Heart right ventricle (tissue), 16 donors: Measurements from ENCODE around the gene STK11. TPM values are rescaled to one million over a fixed set of nuclear protein-coding genes. Genes with fewer than 3 reads are reported as not detected.

Experiments used
- ATAC-seq, 8 donors: fragments of 200-7000 bp; cut with Tn5 transposase; one replicate each; pipeline ENCODE4 v1.9.1; 2020; ENCODE audit warnings: mild to moderate bottlenecking in 8 of 8, moderate library complexity in 8 of 8, moderate number of reproducible peaks in 1 of 8
- DNase-seq, 2 donors: peaks; one replicate each; pipeline ENCODE4 v3.0.0-alpha.2; 2020
- H3K27ac ChIP-seq, 10 donors: fragments of 200-600 bp; sonication (generic) in 2 of 10; one replicate each; pipeline versions ENCODE4 v1.5.0 to v1.8.0; 2020 to 2022; ENCODE audit warnings: mild to moderate bottlenecking in 3 of 10
- H3K27me3 ChIP-seq, 7 donors: fragments of 200-600 bp; one replicate each; pipeline ENCODE4 v1.8.0; 2021 to 2022; ENCODE audit warnings: mild to moderate bottlenecking in 2 of 7
- H3K36me3 ChIP-seq, 9 donors: fragments of 200-600 bp; sonication (generic) in 1 of 9; one replicate each; pipeline versions ENCODE4 v1.5.0 to v1.8.0; 2020 to 2022; ENCODE audit warnings: mild to moderate bottlenecking in 2 of 9
- H3K4me1 ChIP-seq, 9 donors: fragments of 200-600 bp; sonication (generic) in 1 of 9; one replicate each; pipeline versions ENCODE4 v1.5.0 to v1.8.0; 2020 to 2022; ENCODE audit warnings: mild to moderate bottlenecking in 4 of 9
- H3K4me3 ChIP-seq, 10 donors: fragments of 200-600 bp; sonication (generic) in 2 of 10; one replicate each; pipeline versions ENCODE4 v1.5.0 to v1.8.0; 2020 to 2022; ENCODE audit warnings: mild to moderate bottlenecking in 7 of 10, moderate library complexity in 2 of 10
- H3K9me3 ChIP-seq, 11 donors: fragments of 200-600 bp in 10 of 11; sonication (generic) in 2 of 11; one replicate each; pipeline versions ENCODE4 v1.5.0 to v1.8.0; 2013 to 2022; ENCODE audit warnings: mild to moderate bottlenecking in 2 of 11, control low read depth in 1 of 11, moderate library complexity in 1 of 11
- CTCF ChIP-seq, 9 donors: fragments of 200-600 bp; sonication (generic) in 2 of 9; IDR thresholded peaks; one replicate each; pipeline versions ENCODE4 v1.5.0 to v1.8.0; 2021 to 2022; ENCODE audit warnings: antibody characterized with exemption in 9 of 9, mild to moderate bottlenecking in 5 of 9, moderate library complexity in 1 of 9
- WGBS, 2 donors: extraction: QIAGEN DNeasy Blood & Tissue Kit; methylation state at CpG; one replicate each; pipeline ENCODE4 v1.1.7; 2013; ENCODE audit warnings: inconsistent platforms in 1 of 2; 5-methylcytosine and 5-hydroxymethylcytosine counted together
- intact Hi-C, 10 donors: fragments of 100-400 bp; cut with DNase I; formaldehyde crosslinking; loops; one replicate each; pipeline versions ENCODE4 v1.11.1 to v1.14.2; 2022
- polyA plus RNA-seq, 2 donors: library from polyadenylated mRNA; stranded (reverse); fragments of 200-250 nt; gene quantifications; one replicate each; pipeline ENCODE4 v1.2.3, GENCODE V29; 2013
- total RNA-seq, 10 donors: library from RNA; stranded (reverse); fragmentation: NEBNext Ultra II Directional in 3 of 10; extraction: Animal tissue kit (Norgen Biotek cat#: 25700) in 3 of 10; gene quantifications; one replicate each; pipeline versions ENCODE4 v1.2.1 to v1.2.4, GENCODE V29; 2021 to 2023
- donor health status: Arrhythmogenic right ventricular cardiomyopathy.
- donor health status: ischemic (EF 13 %, LVEDD 7.1; RV severe dilation, severe dysfunction).
- donor health status: healthy with polysubstance abuse.
- donor health status: DM: no; HTN: yes; CAD: no.
- donor health status: DM: no; HTN: no; CAD: no.
- donor health status: ischemic (EF 25% LVEDD 6.9; RV normal size, moderate dysfunction).
- donor health status: ischemic (EF 25% LVEDD 5.7; RV mildly dilated, moderate dysfunction).
- donor health status: healthy.
- donor health status: DM: yes; HTN: yes; CAD: no.
- donor health status: Ischemic cardiomyopathy.
- donor health status: ischemic (EF 35%, LVEDD 5.7; RV mildly dilated, moderate dysfunction).
- donor health status: nonischemic (EF 11% LVEDD 7.7; RV severe dilation, severe dysfunction).
- donor health status: DM: yes; HTN: yes; CAD: no.
- donor health status: PGD.
- donor health status: ischemic (EF 29% LVEDD 5.4; RV normal size, mild dysfunction).
- donor health status: nonischemic (EF 23%, LVEDD 6.1; RV moderate dilation, normal function).

STK11 gene
- total and polyA plus RNA-seq, 12 donors = 41.1 to 71.6 (median 46.6) TPM

GRCh38 chr19:1229056-1229923 lies 23.7 kb downstream of the STK11 start:
- Histone ChIP-seq H3K36me3 (peaks cover 0 to 41% (median 21%) of the 10 kb centered on the region in 9 donors), H3K4me1 (peaks cover 7 to 22% (median 14%) of the 10 kb centered on the region in 9 donors), H3K4me3 (no peak overlapping the region), H3K27ac (no peak overlapping the region), H3K9me3 (no peaks in the 10 kb centered on the region), H3K27me3 (no peaks in the 10 kb centered on the region)
- TF ChIP-seq CTCF (IDR thresholded peaks at IDR 0.05) = no peak
- no peak for ATAC-seq
- DNase-seq = no peak
- intact Hi-C loops = no loop called here
- 96% methylated on average over 96 to 158 of the region's 158 CpGs for whole genome bisulfite sequencing, 2 donors

- Histone ChIP-seq H3K4me1 (peaks cover 7 to 22% (median 14%) of the 10 kb centered on the region in 9 donors), H3K9me3 (no peaks in the 10 kb centered on the region), H3K4me3 (no peak overlapping the region), H3K27me3 (no peaks in the 10 kb centered on the region), H3K27ac (no peak overlapping the region), H3K36me3 (peaks cover 0 to 38% (median 21%) of the 10 kb centered on the region in 9 donors)
- DNase-seq (no peak), ATAC-seq (no peak)
- intact Hi-C loops = loop anchor here in 1 of 10 donors (10.0 kb wide), 1 partner anchor 305 kb away; the partner anchor contains the start of gene ARID3A
- 90 to 92% methylated on average over 50 to 61 of the region's 61 CpGs for WGBS, 2 donors
- TF ChIP-seq CTCF (IDR thresholded peaks at IDR 0.05) = no peak
Measured at GRCh38 chr19:1229924-1230782, 24.6 kb downstream of the STK11 start.

GRCh38 chr19:1230783-1231489 lies 25.4 kb downstream of the STK11 start:
- ATAC-seq (no peak), DNase-seq (no peak)
- no peak overlapping the region for H3K27ac ChIP-seq
- peaks cover 0 to 31% (median 21%) of the 10 kb centered on the region in 9 donors for H3K36me3 ChIP-seq
- TF ChIP-seq CTCF (IDR thresholded peaks at IDR 0.05) = no peak
- intact Hi-C loops = loop anchor here in 1 of 10 donors (10.0 kb wide), 1 partner anchor 306 kb away; the partner anchor contains the start of gene ARID3A
- WGBS, 2 donors = 83 to 87% methylated on average over 32 to 38 of the region's 38 CpGs
- H3K4me3 ChIP-seq = no peak overlapping the region
- H3K27me3 ChIP-seq = peaks cover 0 to 2% (median 0%) of the 10 kb centered on the region in 7 donors
- peaks cover 7 to 22% (median 14%) of the 10 kb centered on the region in 9 donors for H3K4me1 ChIP-seq
- no peaks in the 10 kb centered on the region for H3K9me3 ChIP-seq
